H1 (cell line): Measurements from ENCODE around the gene ZNF350. TPM values are rescaled to one million over a fixed set of nuclear protein-coding genes. Genes with fewer than 3 reads are reported as not detected.

Experiments used
- CTCF ChIA-PET: fragments of 300-600 bp; sonication (Branson Sonifier 250); formaldehyde crosslinking; loops from one replicate; lab custom pipeline; 2021; ENCODE audit not compliant: partially characterized antibody; lab: Charles Lee
- POLR2A ChIA-PET: fragments of 300-600 bp; sonication (Branson Sonifier 250); formaldehyde crosslinking; loops from one replicate; lab custom pipeline; 2021; ENCODE audit warnings: inconsistent platforms; ENCODE audit not compliant: partially characterized antibody; lab: Charles Lee
- DNase-seq, 2 experiments: peaks; one replicate each; pipeline versions ENCODE4 v3.0.0 to v3.0.0-alpha.2; 2010 to 2022; ENCODE audit warnings: low spot score in 2 of 2, low read depth in 1 of 2, mixed read lengths in 1 of 2
- FAIRE-seq: peaks from 2 replicates; lab custom pipeline; 2011; peaks lifted over from hg19 to GRCh38; lab: Jason Lieb, UNC
- H2AFZ ChIP-seq: 2 replicates; pipeline ENCODE4 v1.8.1; 2012; ENCODE audit warnings: low read length, inconsistent platforms
- H2AK5ac ChIP-seq: 2 replicates; pipeline ENCODE4 v1.6.1; 2013; ENCODE audit warnings: low read depth, low read length
- H2BK120ac ChIP-seq: replicated peaks from 2 replicates; pipeline ENCODE3; 2013; ENCODE audit warnings: low read depth, low read length, inconsistent platforms
- H2BK12ac ChIP-seq: 2 replicates; pipeline ENCODE4 v1.6.1; 2013; ENCODE audit warnings: low read depth, low read length
- H2BK15ac ChIP-seq: 2 replicates; pipeline ENCODE4 v1.6.1; 2013; ENCODE audit warnings: low read length
- H2BK20ac ChIP-seq: 2 replicates; pipeline ENCODE4 v1.6.1; 2013; ENCODE audit warnings: low read length
- H2BK5ac ChIP-seq: 2 replicates; pipeline ENCODE4 v1.6.1; 2013; ENCODE audit warnings: low read depth, low read length
- H3K14ac ChIP-seq: 2 replicates; pipeline ENCODE4 v1.6.1; 2013; ENCODE audit warnings: inconsistent platforms; ENCODE audit not compliant: insufficient read length
- H3K18ac ChIP-seq: 2 replicates; pipeline ENCODE4 v1.6.1; 2013; ENCODE audit warnings: low read length; ENCODE audit errors: extremely low read depth
- H3K23ac ChIP-seq: 2 replicates; pipeline ENCODE4 v1.6.1; 2013; ENCODE audit warnings: inconsistent platforms; ENCODE audit not compliant: insufficient read length
- H3K23me2 ChIP-seq: 2 replicates; pipeline ENCODE4 v1.6.1; 2013; ENCODE audit warnings: low read depth, low read length
- H3K27ac ChIP-seq: 2 replicates; pipeline ENCODE4 v1.6.1; 2011; ENCODE audit warnings: low read depth, low read length, inconsistent platforms
- H3K27me3 ChIP-seq, 4 experiments: replicated peaks in 1 of 4; 1 replicate in 1 of 4; 2 replicates in 3 of 4; pipeline versions ENCODE4 v1.6.1 to v1.8.1; 2011 to 2013; ENCODE audit warnings: low read length in 3 of 4, mild to moderate bottlenecking in 3 of 4, inconsistent platforms in 2 of 4, mixed read lengths in 2 of 4, moderate library complexity in 1 of 4; ENCODE audit not compliant: control insufficient read depth in 3 of 4, insufficient read depth in 3 of 4; ENCODE audit errors: extremely low read depth in 1 of 4
- H3K36me3 ChIP-seq, 4 experiments: 2 replicates each; pipeline versions ENCODE4 v1.6.1 to v1.8.1; 2011 to 2013; ENCODE audit warnings: mild to moderate bottlenecking in 4 of 4, low read length in 3 of 4, moderate library complexity in 2 of 4, control low read depth in 1 of 4, inconsistent platforms in 1 of 4; ENCODE audit not compliant: insufficient read depth in 4 of 4, control insufficient read depth in 2 of 4
- H3K4ac ChIP-seq: replicated peaks from 2 replicates; pipeline ENCODE3; 2013; ENCODE audit warnings: low read length, low read depth, mixed read lengths, inconsistent platforms; ENCODE audit not compliant: insufficient read length
- H3K4me1 ChIP-seq, 4 experiments: replicated peaks in 1 of 4; 1 replicate in 1 of 4; 2 replicates in 3 of 4; pipeline versions ENCODE4 v1.6.1 to v1.8.1; 2011 to 2013; ENCODE audit warnings: low read length in 3 of 4, inconsistent platforms in 2 of 4, mixed read lengths in 1 of 4; ENCODE audit not compliant: insufficient read depth in 4 of 4, control insufficient read depth in 3 of 4
- H3K4me2 ChIP-seq, 2 experiments: 2 replicates each; pipeline versions ENCODE4 v1.6.1 to v1.8.1; 2011 to 2013; ENCODE audit warnings: low read depth in 2 of 2, low read length in 2 of 2, control low read depth in 1 of 2, inconsistent platforms in 1 of 2, mild to moderate bottlenecking in 1 of 2; ENCODE audit not compliant: insufficient read depth in 1 of 2
- H3K4me3 ChIP-seq, 4 experiments: fragments of 200-600, 300-600 bp in 1 of 4; sonication (generic), shearing (Covaris generic), sonication (Bioruptor Twin) in 1 of 4; 2 replicates each; pipeline versions ENCODE4 v1.5.1 to v1.8.1; 2011 to 2016; ENCODE audit warnings: low read length in 4 of 4, low read depth in 3 of 4, control low read depth in 2 of 4, inconsistent platforms in 2 of 4, mild to moderate bottlenecking in 2 of 4, mixed read lengths in 1 of 4, moderate library complexity in 1 of 4; ENCODE audit not compliant: insufficient read depth in 2 of 4; ENCODE audit errors: extremely low read depth in 1 of 4
- H3K56ac ChIP-seq: replicated peaks from 2 replicates; pipeline ENCODE3; 2013; ENCODE audit warnings: low read depth, mild to moderate bottlenecking, mixed read lengths, low read length, inconsistent platforms; ENCODE audit not compliant: insufficient read length
- H3K79me1 ChIP-seq: 2 replicates; pipeline ENCODE4 v1.6.1; 2013; ENCODE audit warnings: low read depth, low read length, control low read depth
- H3K79me2 ChIP-seq, 2 experiments: 2 replicates each; pipeline versions ENCODE4 v1.6.1 to v1.8.1; 2012 to 2013; ENCODE audit warnings: low read length in 2 of 2, mild to moderate bottlenecking in 2 of 2, inconsistent platforms in 1 of 2; ENCODE audit not compliant: insufficient read depth in 2 of 2, control insufficient read depth in 1 of 2
- H3K9ac ChIP-seq, 4 experiments: replicated peaks in 1 of 4; 1 replicate in 1 of 4; 2 replicates in 3 of 4; pipeline versions ENCODE4 v1.6.1 to v1.8.1; 2011 to 2013; ENCODE audit warnings: low read depth in 3 of 4, low read length in 3 of 4, control low read depth in 2 of 4, mild to moderate bottlenecking in 2 of 4, moderate library complexity in 2 of 4, inconsistent platforms in 1 of 4; ENCODE audit errors: extremely low read depth in 1 of 4
- H3K9me3 ChIP-seq, 2 experiments: 2 replicates each; pipeline versions ENCODE4 v1.6.1 to v1.8.1; 2012 to 2013; ENCODE audit warnings: mild to moderate bottlenecking in 2 of 2, moderate library complexity in 2 of 2, control low read depth in 1 of 2, inconsistent platforms in 1 of 2, low read depth in 1 of 2, low read length in 1 of 2, mixed read lengths in 1 of 2; ENCODE audit not compliant: insufficient read depth in 2 of 2
- H4K20me1 ChIP-seq, 2 experiments: replicated peaks in 1 of 2; 2 replicates each; pipeline versions ENCODE3 to v1.8.1; 2011 to 2013; ENCODE audit warnings: inconsistent platforms in 2 of 2, low read length in 2 of 2, mild to moderate bottlenecking in 1 of 2; ENCODE audit not compliant: insufficient read depth in 2 of 2, control insufficient read depth in 1 of 2
- H4K5ac ChIP-seq: 2 replicates; pipeline ENCODE4 v1.6.1; 2013; ENCODE audit warnings: low read length, low read depth, mixed read lengths, inconsistent platforms; ENCODE audit not compliant: insufficient read length
- H4K8ac ChIP-seq: 2 replicates; pipeline ENCODE4 v1.8.0; 2013; ENCODE audit warnings: mild to moderate bottlenecking, moderate library complexity, low read length, inconsistent platforms; ENCODE audit not compliant: insufficient read depth; ENCODE audit errors: extremely low read depth
- H4K91ac ChIP-seq: replicated peaks from 2 replicates; pipeline ENCODE3; 2013; ENCODE audit warnings: low read length, mixed read lengths, inconsistent platforms; ENCODE audit not compliant: insufficient read length
- BRCA1 ChIP-seq: IDR thresholded peaks from 2 replicates; pipeline ENCODE4 v1.6.1; 2012; ENCODE audit warnings: low read depth, low read length, improper control_type of control experiment
- CBX8 ChIP-seq: fragments of 300-800, 300-1000 bp; sonication (generic); IDR thresholded peaks from 2 replicates; pipeline ENCODE4 v1.7.1; 2016; ENCODE audit warnings: low read depth, low read length, borderline replicate concordance
- CEBPB ChIP-seq: IDR thresholded peaks from 2 replicates; pipeline ENCODE4 v1.6.1; 2012; ENCODE audit warnings: low read depth, low read length
- CHD1 ChIP-seq: IDR thresholded peaks from 2 replicates; pipeline ENCODE4 v1.6.1; 2012; ENCODE audit warnings: low read depth, low read length, improper control_type of control experiment
- HDAC6 ChIP-seq: IDR thresholded peaks from one replicate; pipeline ENCODE4 v1.7.1; 2012; ENCODE audit warnings: low read depth, mild to moderate bottlenecking, inconsistent platforms, low read length, moderate library complexity
- PHF8 ChIP-seq: fragments of 200-600 bp; sonication (generic); conservative IDR thresholded peaks from 2 replicates; pipeline ENCODE4 v1.7.1; 2012; ENCODE audit warnings: low read depth, mild to moderate bottlenecking, inconsistent platforms, low read length, moderate library complexity
- POLR2AphosphoS5 ChIP-seq: IDR thresholded peaks from 2 replicates; pipeline ENCODE4 v1.6.1; 2011; ENCODE audit warnings: low read depth, low read length
- SP1 ChIP-seq: IDR thresholded peaks from 2 replicates; pipeline ENCODE4 v1.6.1; 2011; ENCODE audit warnings: low read depth, low read length
- SP2 ChIP-seq: IDR thresholded peaks from 2 replicates; pipeline ENCODE4 v1.6.1; 2012; ENCODE audit warnings: mild to moderate bottlenecking, low read length, inconsistent platforms
- ZNF274 ChIP-seq: IDR thresholded peaks from 2 replicates; pipeline ENCODE4 v1.7.0; 2012; ENCODE audit warnings: low read length, borderline replicate concordance; ENCODE audit errors: extremely low read depth
- WGBS, 2 experiments: shearing (Covaris generic) in 1 of 2; methylation state at CpG; one replicate each; pipeline versions ENCODE4 v1.1.6 to v1.1.7; 2013 to 2015; ENCODE audit warnings: low lambda C conversion rate in 2 of 2, mixed read lengths in 2 of 2, inconsistent platforms in 1 of 2, low coverage in 1 of 2, missing lambda C conversion rate in 1 of 2; ENCODE audit not compliant: insufficient replicate concordance in 2 of 2, insufficient coverage in 1 of 2, insufficient read length in 1 of 2; ENCODE audit errors: extremely low coverage in 1 of 2, missing lambda C conversion rate in 1 of 2; 5-methylcytosine and 5-hydroxymethylcytosine counted together
- polyA plus RNA-seq, 7 experiments: library from polyadenylated mRNA; depleted of rRNA in 3 of 7; stranded (reverse) in 5 of 7; unstranded in 2 of 7; fragments of >200 nt in 5 of 7; fragments of 200-250 nt in 2 of 7; gene quantifications; 1 replicate in 5 of 7; 2 replicates in 1 of 7; 4 replicates in 1 of 7; pipeline versions ENCODE4 v1.2.1 to v1.2.3, GENCODE V29; 2011 to 2013; ENCODE audit warnings: missing spikeins in 2 of 7, mixed read lengths in 2 of 7
- total RNA-seq: library from RNA; stranded (reverse); fragmentation: NEBNext Ultra II Directional; extraction: Animal tissue kit (Norgen Biotek cat#: 25700); gene quantifications from 2 replicates; pipeline ENCODE4 v1.2.1, GENCODE V29; 2021

ZNF350 gene
- total and polyA plus RNA-seq, 2 of the 8 experiments (the other 6 are each of a cell fraction or from before 2014, with no cell fraction given) = 1.7 to 5.3 TPM

DNA sequence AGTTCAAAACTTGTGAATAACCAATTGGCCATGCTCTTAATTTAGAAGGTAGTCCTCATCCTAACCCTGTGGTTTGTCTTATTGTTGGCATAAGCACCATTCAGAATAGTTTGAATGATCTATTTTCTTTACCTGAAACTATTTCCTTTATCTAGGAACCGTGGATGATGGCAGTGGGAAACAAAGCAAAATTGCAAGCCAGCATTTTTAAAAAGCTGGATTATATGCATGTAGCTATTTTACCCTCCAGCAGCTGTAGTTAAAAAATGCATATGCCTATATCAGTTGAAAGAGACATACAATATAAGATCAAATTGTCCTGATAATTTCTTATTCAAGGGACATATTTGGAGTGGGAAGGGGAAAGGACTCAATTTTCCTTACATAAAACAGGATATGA lies 40.0 kb downstream of the ZNF350 start:
- Histone ChIP-seq H4K5ac (no peak overlapping the region), H3K79me1 (0 out of 2 replicates have a peak, but pooled peaks cover 2% of the 10 kb centered on the region), H3K18ac (no peak overlapping the region), H3K36me3 (peaks cover 27 to 53% (median 46%) of the 10 kb centered on the region in 4 experiments), H3K9me3 (peaks cover 85 to 92% of the 10 kb centered on the region in 2 experiments), H2BK5ac (no peak overlapping the region), H3K4me2 (no peak overlapping the region), H3K9ac (no peak overlapping the region), H4K8ac (no peak overlapping the region), H3K23ac (no peak overlapping the region), H2BK15ac (no peak overlapping the region), H3K4me1 (no peaks in the 10 kb centered on the region), H3K14ac (no peak overlapping the region), H3K27me3 (no peaks in the 10 kb centered on the region), H2BK12ac (no peak overlapping the region), H2BK120ac (no peak overlapping the region), H3K4ac (no peak overlapping the region), H2AFZ (no peak overlapping the region), H4K20me1 (no peaks in the 10 kb centered on the region), H3K27ac (no peak overlapping the region), H2BK20ac (no peak overlapping the region), H3K56ac (no peak overlapping the region), H2AK5ac (no peak overlapping the region), H3K4me3 (no peak overlapping the region), H3K79me2 (no peaks in the 10 kb centered on the region), H3K23me2 (no peaks in the 10 kb centered on the region), H4K91ac (no peak overlapping the region)
- ChIA-PET POLR2A (interaction anchor here (0.9 to 1.5 kb wide), 4 partner anchors 12 to 81 kb away, joined by 3 read pairs; no protein-coding TSS in a partner anchor), CTCF (no interaction called here)
- DNase-seq = no peak
- WGBS, 2 experiments = 92% methylated on average over 1 of the region's 1 CpG; no CpG with 5 or more reads in 1 of the 2 experiments
- TF ChIP-seq POLR2AphosphoS5 (no peak), CHD1 (no peak), PHF8 (no peak), CEBPB (no peak), SP2 (no peak), CBX8 (no peak), ZNF274 (no peak), SP1 (no peak), HDAC6 (no peak), BRCA1 (no peak)
- no peak for FAIRE-seq
